ENCODE measurements around the gene LY6G6C.

DNA sequence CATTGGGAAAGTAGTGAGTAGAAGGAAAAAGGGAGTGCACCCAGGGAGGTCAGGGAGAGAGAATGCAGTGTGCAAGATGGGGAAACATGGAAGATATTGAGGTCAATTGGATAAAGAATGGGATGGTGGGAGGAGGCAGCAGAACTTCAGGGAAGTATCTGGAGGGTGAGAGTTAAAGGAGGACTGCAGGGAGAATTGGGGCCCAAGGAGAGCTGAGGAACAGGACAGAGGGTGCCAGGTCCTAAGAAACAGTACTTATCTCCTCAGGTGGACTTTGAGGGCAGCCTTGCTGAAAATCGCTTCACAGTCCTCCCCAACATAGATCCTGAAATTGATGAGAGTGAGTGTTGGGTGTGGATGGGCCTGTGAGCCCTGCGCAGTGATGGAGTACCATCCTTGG is 36.7 kb upstream of the LY6G6C start:
- TF ChIP-seq, protein P1, sequence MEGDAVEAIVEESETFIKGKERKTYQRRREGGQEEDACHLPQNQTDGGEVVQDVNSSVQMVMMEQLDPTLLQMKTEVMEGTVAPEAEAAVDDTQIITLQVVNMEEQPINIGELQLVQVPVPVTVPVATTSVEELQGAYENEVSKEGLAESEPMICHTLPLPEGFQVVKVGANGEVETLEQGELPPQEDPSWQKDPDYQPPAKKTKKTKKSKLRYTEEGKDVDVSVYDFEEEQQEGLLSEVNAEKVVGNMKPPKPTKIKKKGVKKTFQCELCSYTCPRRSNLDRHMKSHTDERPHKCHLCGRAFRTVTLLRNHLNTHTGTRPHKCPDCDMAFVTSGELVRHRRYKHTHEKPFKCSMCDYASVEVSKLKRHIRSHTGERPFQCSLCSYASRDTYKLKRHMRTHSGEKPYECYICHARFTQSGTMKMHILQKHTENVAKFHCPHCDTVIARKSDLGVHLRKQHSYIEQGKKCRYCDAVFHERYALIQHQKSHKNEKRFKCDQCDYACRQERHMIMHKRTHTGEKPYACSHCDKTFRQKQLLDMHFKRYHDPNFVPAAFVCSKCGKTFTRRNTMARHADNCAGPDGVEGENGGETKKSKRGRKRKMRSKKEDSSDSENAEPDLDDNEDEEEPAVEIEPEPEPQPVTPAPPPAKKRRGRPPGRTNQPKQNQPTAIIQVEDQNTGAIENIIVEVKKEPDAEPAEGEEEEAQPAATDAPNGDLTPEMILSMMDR (IDR thresholded peaks at IDR 0.05; ENCODE audit: low read length), result no peak
- no peak for TF ChIP-seq EZH2 (IDR thresholded peaks at IDR 0.05; ENCODE audit: borderline replicate concordance, low read length)
